ENCODE data around the gene IGFL1.
"Not testable (repeated sequence)": the region's sequence is repeated elsewhere in the genome, so short reads cannot be mapped to it uniquely, and the experiment has no call there.

Gene IGFL1

GRCh38 chr19:46206682-46207081 is 22.9 kb upstream of the IGFL1 start:
- no peaks in the 10 kb centered on the region for H3K4me1 ChIP-seq (ENCODE audit: insufficient read depth, low read length, severe bottlenecking)
- H3K4me3 ChIP-seq (ENCODE audit: low read depth, low read length, poor library complexity, severe bottlenecking) = no peak overlapping the region
- no peak overlapping the region for H2AFZ ChIP-seq (ENCODE audit: low read length)
- no peak overlapping the region for H3K27ac ChIP-seq (ENCODE audit: low read depth, low read length, poor library complexity, severe bottlenecking)
- H3K79me2 ChIP-seq (ENCODE audit: insufficient read depth, low read length) = no peaks in the 10 kb centered on the region
- H3K9me3 ChIP-seq (ENCODE audit: low read length) = no peaks in the 10 kb centered on the region
- no peaks in the 10 kb centered on the region for H3K9me2 ChIP-seq (ENCODE audit: low read depth, low read length)
- H3K9ac ChIP-seq (ENCODE audit: low read length) = no peak overlapping the region
- peaks cover under 1% of the 10 kb centered on the region; the same call in 1 of the 2 replicates for H3K27me3 ChIP-seq (ENCODE audit: insufficient read depth, low read length)
- no peak overlapping the region for H3K4me2 ChIP-seq (ENCODE audit: low read length)
- H3F3A ChIP-seq (ENCODE audit: insufficient read depth, low read length) = no peaks in the 10 kb centered on the region
- no peaks in the 10 kb centered on the region for H3K36me3 ChIP-seq (ENCODE audit: insufficient read depth, low read length)
- H4K20me1 ChIP-seq (ENCODE audit: insufficient read depth, low read length) = no peaks in the 10 kb centered on the region
- TF ChIP-seq EZH2 (IDR thresholded peaks at IDR 0.05; ENCODE audit: borderline replicate concordance, low read length) (no peak), CTCF (IDR thresholded peaks at IDR 0.05; ENCODE audit: low read length) (no peak)

GRCh38 chr19:46207858-46208257 is 21.7 kb upstream of the IGFL1 start:
- not testable (repeated sequence) for H3K4me3 ChIP-seq (ENCODE audit: low read depth, low read length, poor library complexity, severe bottlenecking); H4K20me1 ChIP-seq (ENCODE audit: insufficient read depth, low read length); H3F3A ChIP-seq (ENCODE audit: insufficient read depth, low read length); H3K4me2 ChIP-seq (ENCODE audit: low read length); H3K27ac ChIP-seq (ENCODE audit: low read depth, low read length, poor library complexity, severe bottlenecking); H3K9me3 ChIP-seq (ENCODE audit: low read length); H3K9ac ChIP-seq (ENCODE audit: low read length); H3K79me2 ChIP-seq (ENCODE audit: insufficient read depth, low read length); H3K27me3 ChIP-seq (ENCODE audit: insufficient read depth, low read length); H2AFZ ChIP-seq (ENCODE audit: low read length); H3K9me2 ChIP-seq (ENCODE audit: low read depth, low read length); H3K4me1 ChIP-seq (ENCODE audit: insufficient read depth, low read length, severe bottlenecking); H3K36me3 ChIP-seq (ENCODE audit: insufficient read depth, low read length)

GRCh38 chr19:46209051-46209450 is 20.5 kb upstream of the IGFL1 start:
- no peaks in the 10 kb centered on the region for H3K79me2 ChIP-seq (ENCODE audit: insufficient read depth, low read length)
- H3K4me1 ChIP-seq (ENCODE audit: insufficient read depth, low read length, severe bottlenecking) = no peaks in the 10 kb centered on the region
- H3K9me2 ChIP-seq (ENCODE audit: low read depth, low read length) = no peaks in the 10 kb centered on the region
- H3K36me3 ChIP-seq (ENCODE audit: insufficient read depth, low read length) = no peaks in the 10 kb centered on the region
- H3K27ac ChIP-seq (ENCODE audit: low read depth, low read length, poor library complexity, severe bottlenecking) = no peak overlapping the region
- H2AFZ ChIP-seq (ENCODE audit: low read length) = no peak overlapping the region
- H3F3A ChIP-seq (ENCODE audit: insufficient read depth, low read length) = no peaks in the 10 kb centered on the region
- TF ChIP-seq CTCF (IDR thresholded peaks at IDR 0.05; ENCODE audit: low read length) = no peak
- TF ChIP-seq EZH2 (IDR thresholded peaks at IDR 0.05; ENCODE audit: borderline replicate concordance, low read length) = no peak
- no peak overlapping the region for H3K9ac ChIP-seq (ENCODE audit: low read length)
- H3K4me2 ChIP-seq (ENCODE audit: low read length) = no peak overlapping the region
- no peaks in the 10 kb centered on the region for H3K9me3 ChIP-seq (ENCODE audit: low read length)
- H3K4me3 ChIP-seq (ENCODE audit: low read depth, low read length, poor library complexity, severe bottlenecking) = no peak overlapping the region
- no peaks in the 10 kb centered on the region for H4K20me1 ChIP-seq (ENCODE audit: insufficient read depth, low read length)
- H3K27me3 ChIP-seq (ENCODE audit: insufficient read depth, low read length) = no peaks in the 10 kb centered on the region; the same call in 1 of the 2 replicates

GRCh38 chr19:46209472-46209871 is 20.1 kb upstream of the IGFL1 start:
- Histone ChIP-seq H3K9ac (ENCODE audit: low read length) (no peak overlapping the region), H3K4me2 (ENCODE audit: low read length) (no peak overlapping the region)

More at GRCh38 chr19:46209472-46209871, 20.1 kb upstream of the IGFL1 start:
- H3F3A ChIP-seq (ENCODE audit: insufficient read depth, low read length) = no peaks in the 10 kb centered on the region
- no peaks in the 10 kb centered on the region for H3K9me3 ChIP-seq (ENCODE audit: low read length)
- no peak overlapping the region for H3K27ac ChIP-seq (ENCODE audit: low read depth, low read length, poor library complexity, severe bottlenecking)
- TF ChIP-seq EZH2 (IDR thresholded peaks at IDR 0.05; ENCODE audit: borderline replicate concordance, low read length) (no peak), CTCF (IDR thresholded peaks at IDR 0.05; ENCODE audit: low read length) (no peak)
- H3K79me2 ChIP-seq (ENCODE audit: insufficient read depth, low read length) = no peaks in the 10 kb centered on the region
- no peaks in the 10 kb centered on the region; the same call in 1 of the 2 replicates for H3K27me3 ChIP-seq (ENCODE audit: insufficient read depth, low read length)
- no peak overlapping the region for H3K4me3 ChIP-seq (ENCODE audit: low read depth, low read length, poor library complexity, severe bottlenecking)
- no peaks in the 10 kb centered on the region for H3K36me3 ChIP-seq (ENCODE audit: insufficient read depth, low read length)
- H2AFZ ChIP-seq (ENCODE audit: low read length) = no peak overlapping the region
- no peaks in the 10 kb centered on the region for H3K9me2 ChIP-seq (ENCODE audit: low read depth, low read length)
- no peaks in the 10 kb centered on the region for H4K20me1 ChIP-seq (ENCODE audit: insufficient read depth, low read length)
- no peaks in the 10 kb centered on the region for H3K4me1 ChIP-seq (ENCODE audit: insufficient read depth, low read length, severe bottlenecking)

Measured in OCI-LY1 (cell line).